ENCODE measurements around the gene INPP5F. TPM values are rescaled to one million over a fixed set of nuclear protein-coding genes. Genes with fewer than 3 reads are reported as not detected.
A peak's percentile ranks its signal among the peaks of the same experiment; 100 is the strongest.

Gene INPP5F
- total RNA-seq, 4 donors from 2014 or later: 22.7 to 39.8 (median 36.4) TPM

GRCh38 chr10:119689016-119689580 is 36.8 kb upstream of the INPP5F start:
- Histone ChIP-seq H3K36me3 (no peaks in the 10 kb centered on the region), H3K4me3 (no peak overlapping the region), H3K27me3 (no peaks in the 10 kb centered on the region), H3K9me3 (no peaks in the 10 kb centered on the region), H3K4me1 (peaks cover 0 to 19% (median 9%) of the 10 kb centered on the region in 4 donors), H3K27ac (no peak overlapping the region)
- TF ChIP-seq POLR2A (IDR thresholded peaks at IDR 0.05): no peak
- TF ChIP-seq CTCF (IDR thresholded peaks at IDR 0.05): no peak
- TF ChIP-seq EP300 (IDR thresholded peaks at IDR 0.05): no peak
- WGBS, 2 donors: 86% methylated on average over 6 of the region's 6 CpGs
- DNase-seq (ENCODE audit: low spot score in 2 of 2): no peak

GRCh38 chr10:119691726-119692125 is 34.1 kb upstream of the INPP5F start:
- Histone ChIP-seq H3K27me3 (no peaks in the 10 kb centered on the region), H3K27ac (peak overlapping the region in 1 of 4 donors; percentile 80), H3K9me3 (no peaks in the 10 kb centered on the region), H3K36me3 (no peaks in the 10 kb centered on the region), H3K4me1 (peaks cover 0 to 20% (median 9%) of the 10 kb centered on the region in 4 donors), H3K4me3 (no peak overlapping the region)
- WGBS, 2 donors: 95 to 100% methylated on average over 3 of the region's 3 CpGs
- DNase-seq (ENCODE audit: low spot score in 2 of 2): no peak
- TF ChIP-seq EP300 (IDR thresholded peaks at IDR 0.05): no peak
- TF ChIP-seq CTCF (IDR thresholded peaks at IDR 0.05): no peak
- no peak for TF ChIP-seq POLR2A (IDR thresholded peaks at IDR 0.05)

- Histone ChIP-seq H3K4me3 (no peak overlapping the region), H3K36me3 (no peaks in the 10 kb centered on the region), H3K27ac (peak overlapping the region in 2 of 4 donors; percentile 78 to 80), H3K9me3 (no peaks in the 10 kb centered on the region), H3K4me1 (peaks cover 0 to 8% (median 2%) of the 10 kb centered on the region in 4 donors), H3K27me3 (no peaks in the 10 kb centered on the region)
- 40 to 41% methylated on average over 6 of the region's 6 CpGs for WGBS, 2 donors
- DNase-seq (ENCODE audit: low spot score in 2 of 2): no peak
- TF ChIP-seq EP300 (IDR thresholded peaks at IDR 0.05) (peak in 1 of 2 donors; percentile 74), CTCF (IDR thresholded peaks at IDR 0.05) (no peak)
Observed at GRCh38 chr10:119693262-119693957, 32.4 kb upstream of the INPP5F start.

- H3K27me3 ChIP-seq: no peaks in the 10 kb centered on the region
- peaks cover 0 to 8% (median 2%) of the 10 kb centered on the region in 4 donors for H3K4me1 ChIP-seq
- H3K27ac ChIP-seq: peak overlapping the region in 2 of 4 donors; percentile 78 to 80
- no peak for DNase-seq (ENCODE audit: low spot score in 2 of 2)
- 90 to 95% methylated on average over 6 of the region's 7 CpGs for WGBS, 2 donors
- no peaks in the 10 kb centered on the region for H3K36me3 ChIP-seq
- H3K9me3 ChIP-seq: no peaks in the 10 kb centered on the region
- no peak overlapping the region for H3K4me3 ChIP-seq
- TF ChIP-seq EP300 (IDR thresholded peaks at IDR 0.05) (no peak), CTCF (IDR thresholded peaks at IDR 0.05) (no peak), POLR2A (IDR thresholded peaks at IDR 0.05) (no peak)
Observed at GRCh38 chr10:119694608-119695007, 31.2 kb upstream of the INPP5F start.

GRCh38 chr10:119700321-119700954 is 25.4 kb upstream of the INPP5F start:
- no peaks in the 10 kb centered on the region for H3K36me3 ChIP-seq
- WGBS, 2 donors: 83 to 85% methylated on average over 4 of the region's 4 CpGs
- H3K27me3 ChIP-seq: no peaks in the 10 kb centered on the region
- no peak overlapping the region for H3K4me3 ChIP-seq
- no peak for DNase-seq (ENCODE audit: low spot score in 2 of 2)
- peaks cover 0 to 7% (median 2%) of the 10 kb centered on the region in 4 donors for H3K4me1 ChIP-seq
- no peak for TF ChIP-seq CTCF (IDR thresholded peaks at IDR 0.05)
- TF ChIP-seq POLR2A (IDR thresholded peaks at IDR 0.05): no peak
- TF ChIP-seq EP300 (IDR thresholded peaks at IDR 0.05): no peak
- no peaks in the 10 kb centered on the region for H3K9me3 ChIP-seq
- H3K27ac ChIP-seq: no peak overlapping the region

Measured in tibial nerve (tissue), 4 donors.